MCF 10A (cell line): Measurements from ENCODE around the gene FXYD2. TPM values are rescaled to one million over a fixed set of nuclear protein-coding genes. Genes with fewer than 3 reads are reported as not detected.

ENCODE experiments used
- BruUV-seq: library from RNA; stranded (reverse); fragments of 400-500 nt; replicated peaks from 2 replicates; lab custom pipeline; 2021; lab: Mats Ljungman, UMichigan
- CTCF ChIA-PET: fragments of 300-600 bp; sonication (Branson Sonifier 250); formaldehyde crosslinking; extraction: SDS; loops from one replicate; lab custom pipeline; 2021; ENCODE audit warnings: antibody characterized with exemption, inconsistent platforms; lab: Yijun Ruan, JAX
- POLR2A ChIA-PET: fragments of 300-600, 350-650 bp; sonication (Branson Sonifier 250); formaldehyde crosslinking; extraction: SDS; loops from one replicate; lab custom pipeline; 2020; ENCODE audit warnings: antibody characterized with exemption, inconsistent platforms; lab: Yijun Ruan, JAX
- DNase-seq: peaks from one replicate; pipeline ENCODE4 v3.0.0-alpha.2; 2018; ENCODE audit not compliant: unreplicated experiment
- H3K27ac Mint-ChIP-seq: one replicate; pipeline ENCODE4 v1.8.0; 2022; ENCODE audit warnings: mild to moderate bottlenecking, low read depth, mixed read lengths; ENCODE audit not compliant: unreplicated experiment
- H3K27me3 Mint-ChIP-seq: one replicate; pipeline ENCODE4 v1.8.0; 2022; ENCODE audit warnings: mixed read lengths; ENCODE audit not compliant: insufficient read depth, unreplicated experiment
- H3K36me3 Mint-ChIP-seq: one replicate; pipeline ENCODE4 v1.8.0; 2022; ENCODE audit warnings: mild to moderate bottlenecking, moderate library complexity, mixed read lengths; ENCODE audit not compliant: insufficient read depth, unreplicated experiment
- H3K4me1 Mint-ChIP-seq: one replicate; pipeline ENCODE4 v1.8.0; 2022; ENCODE audit warnings: mixed read lengths; ENCODE audit not compliant: insufficient read depth, unreplicated experiment
- H3K4me3 Mint-ChIP-seq: one replicate; pipeline ENCODE4 v1.8.0; 2022; ENCODE audit warnings: mild to moderate bottlenecking, moderate library complexity, mixed read lengths; ENCODE audit not compliant: unreplicated experiment
- H3K9me3 Mint-ChIP-seq: one replicate; pipeline ENCODE4 v1.8.0; 2022; ENCODE audit warnings: mixed read lengths; ENCODE audit not compliant: unreplicated experiment
- intact Hi-C: fragments of 100-400 bp; cut with micrococcal nuclease; formaldehyde crosslinking; loops from 2 replicates; pipeline ENCODE4 v1.14.1; 2022
- total RNA-seq: library from RNA; stranded (reverse); gene quantifications from 2 replicates; pipeline ENCODE4 v1.2.3, GENCODE V29; 2022
- TF ChIP-seq, protein P1 (sequence below): fragments of 200-600 bp; IDR thresholded peaks from one replicate; pipeline ENCODE4 v1.8.0; 2022; ENCODE audit warnings: antibody characterized with exemption, mild to moderate bottlenecking; ENCODE audit not compliant: unreplicated experiment

Gene FXYD2
- total RNA-seq, 1 experiment from 2014 or later, result not detected

DNA sequence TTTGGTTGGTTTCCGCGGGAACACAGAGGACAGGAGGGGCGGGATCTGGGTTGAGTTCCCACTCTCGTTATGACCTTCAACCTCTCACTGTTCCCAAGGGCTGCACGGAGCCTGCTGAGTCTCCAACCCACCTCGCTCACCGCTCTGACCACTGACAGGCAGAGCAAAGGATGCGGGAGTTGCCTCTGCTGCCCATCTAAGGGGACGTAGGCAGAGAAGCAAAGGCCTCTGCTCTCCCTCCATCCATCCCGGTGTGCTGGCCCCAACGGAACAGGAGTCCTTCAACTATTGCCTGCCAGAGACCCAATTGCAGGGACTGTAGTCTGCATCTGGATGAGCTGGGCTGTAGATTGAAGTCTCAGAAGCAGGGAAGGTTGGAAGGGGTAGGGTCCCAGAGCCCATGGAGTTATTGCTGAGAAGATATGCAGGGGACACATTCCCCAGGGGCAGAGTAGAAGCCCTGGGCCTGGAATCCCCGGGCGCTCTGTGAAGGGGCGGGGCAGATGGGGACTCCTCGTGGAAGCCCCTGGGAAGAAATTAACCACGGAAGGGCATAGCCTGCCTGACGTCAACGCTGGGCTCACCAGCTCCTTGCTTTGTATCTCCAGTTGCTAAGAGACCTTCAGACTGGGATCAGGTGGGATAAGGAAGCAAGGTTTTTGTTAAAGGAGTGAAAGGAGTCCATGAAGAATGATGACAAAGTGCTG lies 12.7 kb upstream of the FXYD2 start:
- TF ChIP-seq, protein P1, sequence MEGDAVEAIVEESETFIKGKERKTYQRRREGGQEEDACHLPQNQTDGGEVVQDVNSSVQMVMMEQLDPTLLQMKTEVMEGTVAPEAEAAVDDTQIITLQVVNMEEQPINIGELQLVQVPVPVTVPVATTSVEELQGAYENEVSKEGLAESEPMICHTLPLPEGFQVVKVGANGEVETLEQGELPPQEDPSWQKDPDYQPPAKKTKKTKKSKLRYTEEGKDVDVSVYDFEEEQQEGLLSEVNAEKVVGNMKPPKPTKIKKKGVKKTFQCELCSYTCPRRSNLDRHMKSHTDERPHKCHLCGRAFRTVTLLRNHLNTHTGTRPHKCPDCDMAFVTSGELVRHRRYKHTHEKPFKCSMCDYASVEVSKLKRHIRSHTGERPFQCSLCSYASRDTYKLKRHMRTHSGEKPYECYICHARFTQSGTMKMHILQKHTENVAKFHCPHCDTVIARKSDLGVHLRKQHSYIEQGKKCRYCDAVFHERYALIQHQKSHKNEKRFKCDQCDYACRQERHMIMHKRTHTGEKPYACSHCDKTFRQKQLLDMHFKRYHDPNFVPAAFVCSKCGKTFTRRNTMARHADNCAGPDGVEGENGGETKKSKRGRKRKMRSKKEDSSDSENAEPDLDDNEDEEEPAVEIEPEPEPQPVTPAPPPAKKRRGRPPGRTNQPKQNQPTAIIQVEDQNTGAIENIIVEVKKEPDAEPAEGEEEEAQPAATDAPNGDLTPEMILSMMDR, result no peak
- Mint-ChIP-seq H3K27ac (no peak overlapping the region), H3K36me3 (peaks cover 6% of the 10 kb centered on the region), H3K27me3 (peaks cover 32% of the 10 kb centered on the region), H3K9me3 (no peaks in the 10 kb centered on the region), H3K4me1 (no peaks in the 10 kb centered on the region), H3K4me3 (no peak overlapping the region)
- POLR2A ChIA-PET, result no interaction called here
- DNase-seq, result no peak
- BruUV-seq, result no TSS peak
- CTCF ChIA-PET, result interaction anchor here (0.9 to 1.0 kb wide), 2 partner anchors 17 to 110 kb away, joined by 3 to 4 read pairs; no protein-coding TSS in a partner anchor
- intact Hi-C loops, result no loop called here

DNA sequence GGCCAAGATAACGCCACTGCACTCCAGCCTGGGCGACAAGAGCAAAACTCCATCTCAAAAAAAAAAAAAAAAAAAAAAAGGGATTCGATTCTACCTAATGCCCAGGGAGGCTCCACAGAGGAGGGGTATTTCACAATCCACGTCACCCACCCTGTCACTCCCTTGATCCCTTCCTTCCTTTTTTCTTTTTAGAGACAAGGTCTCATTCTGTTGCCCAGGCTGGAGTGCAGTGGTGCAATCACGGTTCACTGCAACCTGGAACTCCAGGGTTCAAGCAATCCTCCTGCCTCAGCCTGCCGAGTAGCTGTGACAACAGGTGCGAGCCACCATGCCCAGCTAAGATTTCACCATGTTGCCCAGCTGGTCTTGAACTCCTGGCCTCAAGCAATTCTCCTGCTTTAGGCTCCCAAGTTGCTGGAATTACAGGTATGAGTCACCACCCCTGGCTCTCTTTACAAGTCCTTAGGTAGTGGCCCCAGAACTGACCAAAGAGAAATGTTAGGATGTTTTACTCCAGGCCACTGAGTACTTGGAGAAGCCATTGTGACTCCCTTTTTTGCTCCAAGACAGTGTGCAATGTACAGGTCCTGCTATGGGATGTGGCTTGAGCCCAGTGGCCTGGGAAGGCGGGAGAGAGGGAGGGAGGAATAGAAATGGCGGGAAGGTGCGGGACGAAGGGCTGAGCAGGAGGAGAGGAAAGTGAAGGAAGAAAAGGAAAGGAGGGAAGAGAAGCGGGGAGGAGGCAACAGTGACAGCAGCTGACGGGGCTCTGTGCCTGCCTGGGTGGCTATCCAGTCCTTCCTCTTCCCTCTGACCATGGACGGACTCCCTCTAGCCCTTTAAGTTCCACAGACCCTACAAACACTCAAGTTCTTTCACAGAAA lies 11.8 kb upstream of the FXYD2 start:
- DNase-seq, result no peak
- no peak overlapping the region for H3K27ac Mint-ChIP-seq
- CTCF ChIA-PET, result interaction anchor here (0.6 to 3.2 kb wide), 2 partner anchors 111 to 1107 kb away, joined by 3 to 19 read pairs; no protein-coding TSS in a partner anchor
- no peak overlapping the region for H3K4me3 Mint-ChIP-seq
- POLR2A ChIA-PET, result no interaction called here
- TF ChIP-seq, protein P1, result no peak
- no peaks in the 10 kb centered on the region for H3K4me1 Mint-ChIP-seq
- peaks cover 6% of the 10 kb centered on the region for H3K36me3 Mint-ChIP-seq
- no peaks in the 10 kb centered on the region for H3K9me3 Mint-ChIP-seq
- intact Hi-C loops, result no loop called here
- no TSS peak for BruUV-seq
- peaks cover 38% of the 10 kb centered on the region for H3K27me3 Mint-ChIP-seq

DNA sequence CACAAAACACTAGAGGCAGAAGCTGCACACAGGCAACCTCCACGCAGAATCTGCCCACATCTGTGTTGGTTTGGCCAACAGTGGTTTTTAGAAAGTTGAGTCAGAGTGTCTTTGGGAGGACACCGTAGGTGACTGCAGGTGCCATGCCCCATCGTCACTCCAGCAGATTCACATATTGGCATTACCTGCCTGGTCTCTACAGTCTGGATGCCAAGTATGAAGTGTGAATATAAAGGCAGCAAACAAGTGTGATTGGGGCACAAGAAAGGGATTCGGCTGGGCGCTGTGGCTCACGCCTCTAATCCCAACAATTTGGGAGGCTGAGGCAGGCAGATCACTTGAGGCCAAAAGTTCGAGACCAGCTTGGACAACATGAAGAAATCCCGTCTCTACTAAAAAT lies 11.0 kb upstream of the FXYD2 start:
- peaks cover 45% of the 10 kb centered on the region for H3K27me3 Mint-ChIP-seq
- TF ChIP-seq, protein P1, result no peak
- no TSS peak for BruUV-seq
- POLR2A ChIA-PET, result no interaction called here
- no peak overlapping the region for H3K4me3 Mint-ChIP-seq
- H3K9me3 Mint-ChIP-seq, result no peaks in the 10 kb centered on the region
- H3K4me1 Mint-ChIP-seq, result no peaks in the 10 kb centered on the region
- no peak for DNase-seq
- peaks cover 6% of the 10 kb centered on the region for H3K36me3 Mint-ChIP-seq
- no peak overlapping the region for H3K27ac Mint-ChIP-seq
- intact Hi-C loops, result no loop called here
- CTCF ChIA-PET, result interaction anchor here (0.6 to 3.8 kb wide), 4 partner anchors 8 to 1106 kb away, joined by 3 to 51 read pairs (median 11); no protein-coding TSS in a partner anchor
